HAP-1 (cell line): Measurements from ENCODE around the gene SNX21.
A peak's percentile ranks its signal among the peaks of the same experiment; 100 is the strongest.

Experiments
- DNase-seq, 2 experiments: peaks; one replicate each; pipeline ENCODE4 v3.0.0-alpha.2; 2016 to 2020; ENCODE audit warnings: low spot score in 2 of 2
- H3K27me3 ChIP-seq: fragments of 250-450 bp; sonication (Bioruptor Pico); 2 replicates; pipeline ENCODE4 v1.5.1; 2020; ENCODE audit warnings: low read depth, mild to moderate bottlenecking, moderate library complexity
- H3K36me3 ChIP-seq: fragments of 250-450 bp; sonication (Bioruptor Pico); replicated peaks from 2 replicates; pipeline ENCODE4 v1.5.1; 2020; ENCODE audit warnings: mild to moderate bottlenecking
- H3K4me1 ChIP-seq: fragments of 250-450 bp; sonication (Bioruptor Pico); 2 replicates; pipeline ENCODE4 v1.5.1; 2020; ENCODE audit warnings: mild to moderate bottlenecking
- H3K4me3 ChIP-seq: fragments of 250-450 bp; sonication (Bioruptor Pico); 2 replicates; pipeline ENCODE4 v1.5.1; 2020; ENCODE audit warnings: mild to moderate bottlenecking, moderate library complexity
- H3K9me3 ChIP-seq: fragments of 250-450 bp; sonication (Bioruptor Pico); 2 replicates; pipeline ENCODE4 v1.5.1; 2020; ENCODE audit warnings: mild to moderate bottlenecking, moderate library complexity
- in situ Hi-C: fragments of 300-500 bp; cut with MboI; formaldehyde crosslinking; loops from 3 replicates; pipeline ENCODE4 v1.14.3; 2020; ENCODE audit warnings: low sequenced_read_pairs, inconsistent platforms, mixed read lengths

Gene SNX21

GRCh38 chr20:45888681-45889080, 55.1 kb downstream of the SNX21 start:
- no peaks in the 10 kb centered on the region for H3K9me3 ChIP-seq
- in situ Hi-C loops, result no loop called here
- H3K4me1 ChIP-seq, result peaks cover 15% of the 10 kb centered on the region
- no peak overlapping the region for H3K4me3 ChIP-seq
- H3K27me3 ChIP-seq, result no peaks in the 10 kb centered on the region
- peaks cover 5% of the 10 kb centered on the region for H3K36me3 ChIP-seq
- no peak for DNase-seq

GRCh38 chr20:45890077-45890984, 56.7 kb downstream of the SNX21 start:
- Histone ChIP-seq H3K36me3 (0 out of 2 replicates have a peak, but pooled peaks cover 5% of the 10 kb centered on the region), H3K9me3 (no peaks in the 10 kb centered on the region), H3K4me3 (peak overlapping the region; percentile 80), H3K4me1 (peaks cover 15% of the 10 kb centered on the region), H3K27me3 (no peaks in the 10 kb centered on the region)
- in situ Hi-C loops, result no loop called here
- peak in 1 of 2 experiments; percentile 69 for DNase-seq

- Histone ChIP-seq H3K4me1 (peaks cover 15% of the 10 kb centered on the region), H3K36me3 (0 out of 2 replicates have a peak, but pooled peaks cover 5% of the 10 kb centered on the region), H3K4me3 (peak within 1 kb of the TSS; percentile 80), H3K9me3 (no peaks in the 10 kb centered on the region), H3K27me3 (no peaks in the 10 kb centered on the region)
- peak; percentile 86 to 93 for DNase-seq
- in situ Hi-C loops, result no loop called here
Observed at GRCh38 chr20:45890985-45891983, 57.7 kb downstream of the SNX21 start, which contains the start of the genes CTSA and NEURL2. CTSA (plus strand) TSS chr20:45891335; CDS start chr20:45891569, 234 bp downstream. NEURL2 (minus strand) TSS chr20:45891208; CDS start chr20:45890991, 217 bp downstream.

- H3K9me3 ChIP-seq, result no peaks in the 10 kb centered on the region
- H3K4me1 ChIP-seq, result peaks cover 15% of the 10 kb centered on the region
- peaks cover 7% of the 10 kb centered on the region for H3K36me3 ChIP-seq
- peak overlapping the region; percentile 80 for H3K4me3 ChIP-seq
- no peaks in the 10 kb centered on the region for H3K27me3 ChIP-seq
- in situ Hi-C loops, result no loop called here
- peak in 1 of 2 experiments; percentile 34 for DNase-seq
Observed at GRCh38 chr20:45892049-45892825, 58.6 kb downstream of the SNX21 start.
